ENCODE data around the gene CCND1. TPM values are rescaled to one million over a fixed set of nuclear protein-coding genes. Genes with fewer than 3 reads are reported as not detected.
A peak's percentile ranks its signal among the peaks of the same experiment; 100 is the strongest.

CCND1 gene
- total and polyA plus RNA-seq, 8 donors = 159 to 581 (median 248) TPM

GRCh38 chr11:69700278-69701140 is 59.6 kb downstream of the CCND1 start:
- H3K27me3 ChIP-seq = peaks cover 47 to 98% of the 10 kb centered on the region in 2 donors
- H3K4me1 ChIP-seq = peaks cover 4 to 20% of the 10 kb centered on the region in 2 donors
- DNase-seq (peak in 3 of 4 donors; percentile 63 to 92 (median 82)), ATAC-seq (peak; percentile 95)
- no peaks in the 10 kb centered on the region for H3K36me3 ChIP-seq
- TF ChIP-seq, protein P1, sequence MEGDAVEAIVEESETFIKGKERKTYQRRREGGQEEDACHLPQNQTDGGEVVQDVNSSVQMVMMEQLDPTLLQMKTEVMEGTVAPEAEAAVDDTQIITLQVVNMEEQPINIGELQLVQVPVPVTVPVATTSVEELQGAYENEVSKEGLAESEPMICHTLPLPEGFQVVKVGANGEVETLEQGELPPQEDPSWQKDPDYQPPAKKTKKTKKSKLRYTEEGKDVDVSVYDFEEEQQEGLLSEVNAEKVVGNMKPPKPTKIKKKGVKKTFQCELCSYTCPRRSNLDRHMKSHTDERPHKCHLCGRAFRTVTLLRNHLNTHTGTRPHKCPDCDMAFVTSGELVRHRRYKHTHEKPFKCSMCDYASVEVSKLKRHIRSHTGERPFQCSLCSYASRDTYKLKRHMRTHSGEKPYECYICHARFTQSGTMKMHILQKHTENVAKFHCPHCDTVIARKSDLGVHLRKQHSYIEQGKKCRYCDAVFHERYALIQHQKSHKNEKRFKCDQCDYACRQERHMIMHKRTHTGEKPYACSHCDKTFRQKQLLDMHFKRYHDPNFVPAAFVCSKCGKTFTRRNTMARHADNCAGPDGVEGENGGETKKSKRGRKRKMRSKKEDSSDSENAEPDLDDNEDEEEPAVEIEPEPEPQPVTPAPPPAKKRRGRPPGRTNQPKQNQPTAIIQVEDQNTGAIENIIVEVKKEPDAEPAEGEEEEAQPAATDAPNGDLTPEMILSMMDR (IDR thresholded peaks at IDR 0.05) = no peak
- intact Hi-C loops (cut with DNase I) = no loop called here
- H3K9me3 ChIP-seq = no peaks in the 10 kb centered on the region
- no peak overlapping the region for H3K4me3 ChIP-seq
- no peak overlapping the region for H3K27ac ChIP-seq

GRCh38 chr11:69702239-69702691 is 61.3 kb downstream of the CCND1 start:
- H3K27me3 ChIP-seq = peaks cover 64 to 98% of the 10 kb centered on the region in 2 donors
- peaks cover 4 to 20% of the 10 kb centered on the region in 2 donors for H3K4me1 ChIP-seq
- TF ChIP-seq, protein P1 (IDR thresholded peaks at IDR 0.05) = no peak
- no peak overlapping the region for H3K4me3 ChIP-seq
- H3K27ac ChIP-seq = no peak overlapping the region
- DNase-seq (no peak), ATAC-seq (no peak)
- H3K9me3 ChIP-seq = no peaks in the 10 kb centered on the region
- H3K36me3 ChIP-seq = no peaks in the 10 kb centered on the region
- intact Hi-C loops (cut with DNase I) = no loop called here

- ATAC-seq (no peak), DNase-seq (no peak)
- intact Hi-C loops (cut with DNase I) = no loop called here
- no peaks in the 10 kb centered on the region for H3K36me3 ChIP-seq
- H3K4me1 ChIP-seq = peaks cover 4 to 20% of the 10 kb centered on the region in 2 donors
- H3K4me3 ChIP-seq = no peak overlapping the region
- TF ChIP-seq, protein P1 (IDR thresholded peaks at IDR 0.05) = no peak
- H3K27ac ChIP-seq = no peak overlapping the region
- H3K9me3 ChIP-seq = no peaks in the 10 kb centered on the region
- H3K27me3 ChIP-seq = peaks cover 65 to 98% of the 10 kb centered on the region in 2 donors
These were observed 62.0 kb downstream of the CCND1 start for GRCh38 chr11:69702769-69703452.

DNA sequence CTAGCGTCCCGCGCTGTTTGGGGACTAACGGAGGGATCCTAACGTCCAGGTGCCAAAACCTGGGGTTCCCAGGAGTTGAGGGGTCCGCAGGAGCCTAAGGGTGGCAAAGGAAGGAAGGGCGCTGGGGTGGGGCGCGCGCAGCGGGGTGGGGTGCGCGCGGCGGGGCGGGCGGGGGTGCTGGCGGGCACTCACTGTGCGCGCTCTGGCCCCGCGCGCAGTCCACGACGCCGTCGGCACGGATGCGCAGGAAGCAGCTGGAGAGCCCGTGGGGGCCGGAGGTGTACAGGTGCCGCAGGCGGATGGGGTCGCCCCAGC is 62.5 kb downstream of the CCND1 start:
- Histone ChIP-seq H3K4me3 (no peak overlapping the region), H3K4me1 (peaks cover 4 to 20% of the 10 kb centered on the region in 2 donors), H3K27me3 (peaks cover 65 to 97% of the 10 kb centered on the region in 2 donors), H3K36me3 (no peaks in the 10 kb centered on the region), H3K9me3 (no peaks in the 10 kb centered on the region), H3K27ac (no peak overlapping the region)
- TF ChIP-seq, protein P1 (IDR thresholded peaks at IDR 0.05) = no peak
- no peak for DNase-seq
- ATAC-seq = no peak
- intact Hi-C loops (cut with DNase I) = no loop called here

Other genes with a start within 250 kb of the CCND1 start
- gene LINC01488, start 159.5 kb upstream of the CCND1 start, total RNA-seq = not detected
- gene LINC01488, start 159.5 kb upstream of the CCND1 start, polyA plus RNA-seq (ENCODE audit: insufficient read length in 6 of 6) = under 1 TPM; 0.04 to 0.12 (median 0.07) TPM
- 10 to 100 TPM; 18.0 to 21.6 TPM for gene LTO1, start 34.2 kb downstream of the CCND1 start, total RNA-seq
- gene LTO1, start 34.2 kb downstream of the CCND1 start, polyA plus RNA-seq (ENCODE audit: insufficient read length in 6 of 6) = 10 to 100 TPM; 24.4 to 45.3 (median 34.0) TPM
- not detected for gene FGF19, start 62.9 kb downstream of the CCND1 start, total RNA-seq
- under 1 TPM in 2 of 6 donors, not detected in 4; 0.06 to 0.08 TPM for gene FGF19, start 62.9 kb downstream of the CCND1 start, polyA plus RNA-seq (ENCODE audit: insufficient read length in 6 of 6)
- not detected for gene FGF4, start 134.2 kb downstream of the CCND1 start, total RNA-seq
- gene FGF4, start 134.2 kb downstream of the CCND1 start, polyA plus RNA-seq (ENCODE audit: insufficient read length in 6 of 6) = not detected
- gene FGF3, start 178.3 kb downstream of the CCND1 start, total RNA-seq = not detected
- gene FGF3, start 178.3 kb downstream of the CCND1 start, polyA plus RNA-seq (ENCODE audit: insufficient read length in 6 of 6) = not detected

All from left lung (tissue), 10 donors.